IPS DF 6.9 (cell line): ENCODE measurements around the gene UBXN6.

Experiments
- DNase-seq: peaks from one replicate; pipeline ENCODE4 v3.0.0-alpha.2; 2013; ENCODE audit warnings: low read depth, low spot score
- H3K27ac ChIP-seq: one replicate; pipeline ENCODE4 v1.5.1; 2013; ENCODE audit warnings: low read length, control low read depth
- H3K27me3 ChIP-seq: 2 replicates; pipeline ENCODE4 v1.6.1; 2013; ENCODE audit warnings: mild to moderate bottlenecking, low read length; ENCODE audit not compliant: control insufficient read depth, insufficient read depth
- H3K36me3 ChIP-seq: 2 replicates; pipeline ENCODE4 v1.6.1; 2013; ENCODE audit warnings: low read length; ENCODE audit not compliant: control insufficient read depth, insufficient read depth
- H3K4me1 ChIP-seq: 2 replicates; pipeline ENCODE4 v1.6.1; 2013; ENCODE audit warnings: low read length; ENCODE audit not compliant: control insufficient read depth, insufficient read depth
- H3K4me3 ChIP-seq: 2 replicates; pipeline ENCODE4 v1.5.1; 2013; ENCODE audit warnings: mild to moderate bottlenecking, low read length
- H3K9me3 ChIP-seq: 2 replicates; pipeline ENCODE4 v1.6.1; 2013; ENCODE audit warnings: low read length, inconsistent platforms; ENCODE audit not compliant: control insufficient read depth, insufficient read depth
- WGBS: extraction: QIAGEN DNeasy Blood & Tissue Kit; methylation state at CpG from one replicate; pipeline ENCODE4 v1.1.7; 2013; ENCODE audit warnings: mixed read lengths, missing lambda C conversion rate; ENCODE audit not compliant: insufficient read length, insufficient coverage; 5-methylcytosine and 5-hydroxymethylcytosine counted together

Gene UBXN6

DNA sequence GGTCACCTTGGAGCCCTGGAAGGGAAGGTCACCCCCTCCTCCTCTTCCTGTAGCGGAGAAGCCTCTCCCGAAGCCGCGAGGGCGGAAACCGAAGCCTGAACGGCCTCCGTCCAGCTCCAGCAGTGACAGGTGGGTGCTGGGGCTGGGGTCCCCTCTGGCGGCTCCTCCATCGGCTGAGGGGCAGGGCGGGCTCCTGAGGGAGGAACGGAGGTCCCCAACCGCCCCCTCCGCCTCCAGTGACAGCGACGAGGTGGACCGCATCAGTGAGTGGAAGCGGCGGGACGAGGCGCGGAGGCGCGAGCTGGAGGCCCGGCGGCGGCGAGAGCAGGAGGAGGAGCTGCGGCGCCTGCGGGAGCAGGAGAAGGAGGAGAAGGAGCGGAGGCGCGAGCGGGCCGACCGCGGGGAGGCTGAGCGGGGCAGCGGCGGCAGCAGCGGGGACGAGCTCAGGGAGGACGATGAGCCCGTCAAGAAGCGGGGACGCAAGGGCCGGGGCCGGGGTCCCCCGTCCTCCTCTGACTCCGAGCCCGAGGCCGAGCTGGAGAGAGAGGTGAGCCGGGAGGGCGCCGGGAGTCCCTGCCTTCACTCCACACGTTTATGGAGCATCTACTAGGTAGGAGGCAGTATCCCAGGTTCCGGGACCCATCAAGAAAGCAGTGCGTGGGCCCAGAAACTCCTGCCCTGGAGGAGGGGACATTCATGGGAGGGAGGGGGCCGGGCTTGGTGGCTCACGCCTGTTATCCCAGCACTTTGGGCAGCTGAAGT, 36.5 kb upstream of the UBXN6 start:
- no peak overlapping the region for H3K4me3 ChIP-seq
- peaks cover 56% of the 10 kb centered on the region for H3K36me3 ChIP-seq

DNA sequence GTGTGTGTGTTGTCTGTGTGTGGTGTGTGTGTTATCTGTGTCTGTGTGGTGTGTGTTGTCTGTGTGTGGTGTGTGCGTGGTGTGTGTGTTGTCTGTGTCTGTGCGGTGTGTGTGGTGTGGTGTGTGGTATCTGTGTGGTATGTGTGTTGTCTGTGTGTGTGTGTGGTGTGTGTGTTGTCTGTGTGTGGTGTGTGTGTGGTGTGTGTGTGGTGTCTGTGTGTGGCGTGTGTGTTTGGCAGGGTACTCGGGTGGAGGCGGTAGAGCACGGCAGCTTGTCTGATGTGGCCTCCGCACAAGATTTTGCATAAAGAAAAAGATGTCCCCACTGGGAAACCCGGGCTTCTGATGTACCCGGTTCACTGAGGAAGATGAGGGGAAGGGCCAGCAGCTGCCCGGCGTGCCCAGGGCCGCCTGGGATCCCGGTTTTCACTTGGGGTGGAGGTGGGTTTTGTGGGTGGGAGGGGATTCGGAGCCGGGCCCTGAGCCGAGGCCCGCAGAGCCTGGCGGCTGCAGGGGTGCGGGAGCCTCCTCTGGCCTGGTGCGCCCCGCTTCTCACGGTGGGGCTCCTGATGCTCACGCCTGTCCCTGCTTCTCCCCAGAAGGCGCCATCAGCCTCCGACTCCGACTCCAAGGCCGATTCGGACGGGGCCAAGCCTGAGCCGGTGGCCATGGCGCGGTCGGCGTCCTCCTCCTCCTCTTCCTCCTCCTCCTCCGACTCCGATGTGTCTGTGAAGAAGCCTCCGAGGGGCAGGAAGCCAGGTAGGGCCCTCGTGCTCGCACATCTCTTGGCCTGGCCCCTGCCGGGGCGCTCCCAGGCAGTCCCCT, 35.7 kb upstream of the UBXN6 start:
- H3K27me3 ChIP-seq: no peaks in the 10 kb centered on the region
- H3K9me3 ChIP-seq: no peaks in the 10 kb centered on the region
- no peaks in the 10 kb centered on the region for H3K4me1 ChIP-seq
- 100% methylated on average over 2 of the region's 41 CpGs for WGBS
- no peak overlapping the region for H3K4me3 ChIP-seq
- DNase-seq: no peak
- peaks cover 52% of the 10 kb centered on the region for H3K36me3 ChIP-seq
- no peak overlapping the region for H3K27ac ChIP-seq

More for the DNA sequence above, 36.5 kb upstream of the UBXN6 start:
- Histone ChIP-seq H3K9me3 (no peaks in the 10 kb centered on the region), H3K27ac (no peak overlapping the region), H3K4me1 (no peaks in the 10 kb centered on the region), H3K27me3 (no peaks in the 10 kb centered on the region)
- WGBS: no CpG with 5 or more reads among the region's 61 CpGs
- no peak for DNase-seq

DNA sequence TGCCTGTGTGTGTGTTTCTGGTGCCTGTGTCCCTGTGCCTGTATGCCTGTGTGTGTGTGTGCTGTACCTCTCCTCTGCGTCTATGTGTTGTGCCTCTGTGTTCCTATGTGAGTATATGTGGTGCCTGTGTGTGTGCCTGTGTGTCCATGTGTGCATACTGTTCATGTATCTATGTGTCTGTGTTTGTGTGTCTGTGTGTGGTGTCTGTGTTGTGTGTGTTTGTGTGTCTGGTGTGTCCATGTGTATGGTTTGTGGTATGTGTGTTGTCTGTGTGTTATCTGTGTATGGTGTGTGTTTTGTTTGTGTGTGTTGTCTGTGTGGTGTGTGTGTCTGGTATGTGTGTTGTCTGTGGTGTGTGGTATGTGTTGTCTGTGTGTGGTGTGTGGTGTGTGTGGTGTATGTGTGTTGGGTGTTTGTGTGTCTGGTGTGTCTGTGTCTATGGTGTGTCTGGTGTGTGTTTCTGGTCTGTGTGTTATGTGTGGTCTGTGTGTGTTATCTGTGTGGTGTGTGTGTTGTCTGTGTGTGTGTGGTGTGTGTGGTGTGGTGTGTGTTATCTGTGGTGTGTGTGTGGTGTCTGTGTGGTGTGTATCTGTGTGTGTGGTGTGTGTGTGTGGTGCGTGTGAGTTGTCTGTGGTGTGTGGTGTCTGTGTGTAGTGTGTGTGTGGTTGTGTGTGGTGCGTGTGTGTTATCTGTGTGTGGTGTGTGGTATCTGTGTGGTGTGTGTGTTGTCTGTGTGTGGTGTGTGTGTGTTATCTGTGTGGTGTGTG, 34.9 kb upstream of the UBXN6 start:
- WGBS: 100% methylated on average over 2 of the region's 3 CpGs
- no peaks in the 10 kb centered on the region for H3K9me3 ChIP-seq
- no peak for DNase-seq
- H3K27ac ChIP-seq: no peak overlapping the region
- no peak overlapping the region for H3K4me3 ChIP-seq
- no peaks in the 10 kb centered on the region for H3K4me1 ChIP-seq
- H3K27me3 ChIP-seq: no peaks in the 10 kb centered on the region
- H3K36me3 ChIP-seq: peaks cover 44% of the 10 kb centered on the region

DNA sequence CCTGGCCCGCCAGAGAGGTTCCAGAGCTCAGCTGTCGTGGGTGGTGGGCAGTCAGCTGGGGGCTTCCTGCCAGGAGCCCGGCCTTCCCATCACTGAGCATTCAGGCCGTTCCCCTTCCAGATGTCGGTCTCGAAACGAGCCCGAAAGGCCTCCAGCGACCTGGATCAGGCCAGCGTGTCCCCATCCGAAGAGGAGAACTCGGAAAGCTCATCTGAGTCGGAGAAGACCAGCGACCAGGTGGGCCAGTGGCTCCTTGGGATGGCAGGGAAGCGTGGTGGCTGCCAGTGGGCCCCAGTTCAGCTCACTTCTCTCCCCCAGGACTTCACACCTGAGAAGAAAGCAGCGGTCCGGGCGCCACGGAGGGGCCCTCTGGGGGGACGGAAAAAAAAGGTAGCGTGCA, 33.9 kb upstream of the UBXN6 start:
- no peaks in the 10 kb centered on the region for H3K27me3 ChIP-seq
- no peaks in the 10 kb centered on the region for H3K9me3 ChIP-seq
- no CpG with 5 or more reads among the region's 21 CpGs for WGBS
- no peaks in the 10 kb centered on the region for H3K4me1 ChIP-seq
- H3K36me3 ChIP-seq: peaks cover 39% of the 10 kb centered on the region
- DNase-seq: no peak
- no peak overlapping the region for H3K4me3 ChIP-seq
- no peak overlapping the region for H3K27ac ChIP-seq

DNA sequence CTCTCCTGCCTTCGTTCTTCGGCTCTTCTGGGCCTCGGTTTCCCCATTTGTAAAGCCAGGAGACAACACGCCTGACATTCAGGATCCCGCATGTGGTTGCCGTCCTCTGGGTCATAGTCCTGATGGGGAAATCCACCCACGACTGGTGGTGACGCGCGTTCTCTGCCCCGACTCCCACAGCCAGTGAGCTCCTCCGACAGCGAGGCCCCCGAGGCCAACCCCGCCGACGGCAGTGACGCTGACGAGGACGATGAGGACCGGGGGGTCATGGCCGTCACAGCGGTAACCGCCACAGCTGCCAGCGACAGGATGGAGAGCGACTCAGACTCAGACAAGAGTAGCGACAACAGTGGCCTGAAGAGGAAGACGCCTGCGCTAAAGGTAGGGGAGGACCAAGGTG, 30.9 kb upstream of the UBXN6 start:
- H3K27me3 ChIP-seq: no peaks in the 10 kb centered on the region
- no peak for DNase-seq
- no peaks in the 10 kb centered on the region for H3K4me1 ChIP-seq
- no peak overlapping the region for H3K4me3 ChIP-seq
- WGBS: no CpG with 5 or more reads among the region's 29 CpGs
- H3K27ac ChIP-seq: no peak overlapping the region
- peaks cover 24% of the 10 kb centered on the region for H3K36me3 ChIP-seq
- no peaks in the 10 kb centered on the region for H3K9me3 ChIP-seq

DNA sequence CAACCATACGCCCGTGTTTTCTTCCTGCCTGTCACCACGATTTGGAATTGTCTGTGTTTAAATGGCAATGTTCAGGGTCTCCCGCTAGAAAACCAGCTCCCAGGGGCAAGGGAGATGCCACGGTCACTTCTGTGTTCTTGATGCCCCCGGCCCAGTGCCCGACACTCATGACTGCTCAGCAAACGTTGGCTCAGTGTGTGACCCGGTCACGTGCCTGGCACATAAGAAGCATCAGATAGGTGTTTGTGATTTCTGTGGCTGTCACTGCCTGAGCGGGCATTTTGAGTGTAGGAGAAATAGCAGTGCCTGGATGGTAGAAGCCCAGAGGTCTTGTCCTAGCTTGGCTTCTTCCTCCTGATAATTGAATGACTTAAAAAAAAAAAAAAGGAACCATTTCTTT, 30.0 kb upstream of the UBXN6 start:
- H3K27ac ChIP-seq: no peak overlapping the region
- H3K4me1 ChIP-seq: no peaks in the 10 kb centered on the region
- WGBS: no CpG with 5 or more reads among the region's 11 CpGs
- no peaks in the 10 kb centered on the region for H3K27me3 ChIP-seq
- no peak for DNase-seq
- peaks cover 22% of the 10 kb centered on the region for H3K36me3 ChIP-seq
- H3K4me3 ChIP-seq: no peak overlapping the region
- H3K9me3 ChIP-seq: no peaks in the 10 kb centered on the region

DNA sequence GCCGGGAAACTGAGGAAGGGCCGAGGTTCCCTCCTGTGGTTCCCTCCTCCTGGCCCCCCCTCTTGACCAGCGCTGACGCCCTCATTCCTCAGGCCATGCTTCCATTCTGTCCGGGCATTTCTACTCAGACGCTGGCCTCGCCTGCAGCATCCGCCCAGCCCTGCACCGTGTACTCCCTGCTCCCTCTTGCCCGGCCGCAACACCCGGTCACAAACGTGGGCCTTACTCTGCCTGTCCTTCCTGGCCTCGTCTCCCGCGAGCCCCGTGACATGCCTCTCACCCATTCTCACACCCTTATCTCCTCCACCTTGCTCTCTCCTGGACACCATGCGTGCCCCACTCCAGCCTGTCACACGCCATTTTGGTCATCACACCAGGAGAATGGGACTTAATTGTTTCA, 25.8 kb upstream of the UBXN6 start:
- no peaks in the 10 kb centered on the region for H3K27me3 ChIP-seq
- peaks cover 9% of the 10 kb centered on the region; the same call in 1 of the 2 replicates for H3K36me3 ChIP-seq
- no peaks in the 10 kb centered on the region for H3K4me1 ChIP-seq
- no peak overlapping the region for H3K27ac ChIP-seq
- H3K9me3 ChIP-seq: no peaks in the 10 kb centered on the region
- WGBS: no CpG with 5 or more reads among the region's 19 CpGs
- DNase-seq: no peak
- H3K4me3 ChIP-seq: no peak overlapping the region

DNA sequence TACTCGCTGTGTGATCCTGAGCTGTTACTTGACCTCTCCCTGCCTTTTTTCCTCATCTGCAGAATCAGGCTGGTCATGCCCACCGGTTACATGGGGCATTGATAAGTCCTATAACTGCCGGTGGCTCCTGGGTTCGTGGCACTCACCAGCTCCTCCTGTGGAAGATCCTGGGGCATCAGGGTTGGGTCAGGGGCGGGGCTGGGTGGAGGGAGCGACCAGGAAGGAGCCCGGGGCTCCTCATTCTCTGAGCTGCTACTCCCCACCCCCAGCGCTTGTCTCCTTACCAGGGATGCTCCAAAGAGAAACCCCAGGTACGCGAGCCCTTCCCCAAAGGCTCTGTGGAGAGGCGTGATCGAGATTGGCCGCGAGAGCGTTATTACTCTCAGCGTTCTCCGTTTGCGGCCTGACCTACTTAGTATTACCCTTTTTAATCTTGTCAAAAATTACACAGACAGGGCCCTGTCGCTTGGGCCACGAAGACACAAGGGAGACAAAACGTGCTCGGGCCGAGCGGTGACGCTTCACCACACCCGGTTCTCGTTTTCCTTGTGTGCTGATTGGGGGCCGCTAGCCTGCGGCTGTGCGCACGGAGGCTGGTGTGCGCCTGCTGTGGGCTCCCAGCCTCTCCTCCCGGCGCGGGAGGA, 25.2 kb upstream of the UBXN6 start:
- Histone ChIP-seq H3K4me1 (no peaks in the 10 kb centered on the region), H3K9me3 (no peaks in the 10 kb centered on the region), H3K27ac (no peak overlapping the region), H3K4me3 (no peak overlapping the region), H3K36me3 (peaks cover 9% of the 10 kb centered on the region; the same call in 1 of the 2 replicates), H3K27me3 (no peaks in the 10 kb centered on the region)
- WGBS: no CpG with 5 or more reads among the region's 35 CpGs
- no peak for DNase-seq

DNA sequence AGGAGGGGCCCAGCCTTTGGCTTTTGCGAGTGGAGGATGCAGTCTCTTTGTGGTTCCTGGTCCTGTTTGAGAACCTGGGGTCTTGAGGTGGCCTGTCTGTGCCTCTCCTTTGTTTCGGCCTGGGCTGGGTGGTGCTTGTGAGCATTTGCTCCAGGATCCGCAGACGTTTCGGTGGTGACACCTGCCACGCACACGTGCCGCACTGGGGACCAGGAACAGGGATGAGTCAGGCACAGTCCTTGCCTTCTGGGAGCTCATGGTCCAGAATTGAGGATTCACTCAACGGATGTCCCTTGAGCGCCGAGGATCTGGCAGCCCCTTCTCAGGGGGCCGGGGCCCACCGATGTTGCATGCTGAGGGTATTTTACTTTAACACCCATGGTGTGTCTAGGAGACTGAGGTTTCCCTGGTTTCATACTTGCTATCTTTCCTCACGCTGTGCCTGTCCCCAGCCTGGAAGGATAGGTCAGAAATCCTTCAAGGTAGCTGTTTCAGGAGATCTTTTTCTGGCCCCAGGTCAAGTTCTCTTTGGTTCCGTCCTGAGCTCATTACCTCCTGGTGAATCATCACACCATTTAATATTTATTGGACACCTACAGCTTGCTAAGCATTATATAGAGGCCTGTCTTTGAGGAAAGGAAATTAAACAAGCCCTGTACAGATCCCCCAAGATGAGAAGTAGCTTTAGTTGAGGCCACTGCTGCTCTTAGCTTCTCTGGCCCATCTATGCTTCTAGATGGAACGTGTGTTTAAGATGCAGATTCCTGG, 19.6 kb upstream of the UBXN6 start:
- Histone ChIP-seq H3K27me3 (no peaks in the 10 kb centered on the region), H3K27ac (no peak overlapping the region), H3K4me1 (0 out of 2 replicates have a peak, but pooled peaks cover 5% of the 10 kb centered on the region), H3K36me3 (peaks cover 17% of the 10 kb centered on the region), H3K4me3 (no peak overlapping the region), H3K9me3 (no peaks in the 10 kb centered on the region)
- no CpG with 5 or more reads among the region's 16 CpGs for WGBS
- DNase-seq: no peak
